GM19452 (cell line): ENCODE results near the gene PLSCR3.

ENCODE experiments used
- ATAC-seq: cut with Tn5 transposase; IDR thresholded peaks from one replicate; pipeline ENCODE4 v1.9.1; 2021; ENCODE audit not compliant: unreplicated experiment

PLSCR3 gene

GRCh38 chr17:7426896-7427489, 32.7 kb upstream of the PLSCR3 start:
- ATAC-seq: no peak

- no peak for ATAC-seq
Measured at GRCh38 chr17:7426203-7426863, 32.0 kb upstream of the PLSCR3 start.

DNA sequence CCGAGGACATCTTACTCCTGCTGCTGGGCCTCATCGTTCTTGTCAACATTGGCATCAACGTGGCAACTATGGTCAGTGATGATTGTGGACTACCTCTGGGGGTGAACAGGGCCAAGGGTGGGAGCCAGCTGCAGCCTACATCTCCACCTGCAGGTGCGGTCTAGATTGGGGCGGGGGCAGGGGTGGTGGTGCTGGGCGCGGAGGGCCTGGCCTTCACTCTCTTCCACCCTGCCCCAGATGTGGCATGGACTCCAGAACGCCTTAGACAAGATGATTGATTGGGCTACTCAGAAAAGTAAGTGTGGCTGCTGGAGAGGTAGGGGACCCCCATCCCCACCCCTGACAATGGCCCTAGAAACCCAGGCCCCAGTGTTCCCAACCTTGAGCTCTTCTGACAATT, 31.4 kb upstream of the PLSCR3 start:
- no peak for ATAC-seq

- ATAC-seq: no peak
Measured at GRCh38 chr17:7425316-7425715, 31.0 kb upstream of the PLSCR3 start, which contains the start of gene SPEM2. Gene SPEM2 (plus strand): TSS chr17:7425616. CDS start chr17:7425689, 73 bp downstream.

- ATAC-seq: no peak
Measured at GRCh38 chr17:7423679-7424078, 29.4 kb upstream of the PLSCR3 start.

DNA sequence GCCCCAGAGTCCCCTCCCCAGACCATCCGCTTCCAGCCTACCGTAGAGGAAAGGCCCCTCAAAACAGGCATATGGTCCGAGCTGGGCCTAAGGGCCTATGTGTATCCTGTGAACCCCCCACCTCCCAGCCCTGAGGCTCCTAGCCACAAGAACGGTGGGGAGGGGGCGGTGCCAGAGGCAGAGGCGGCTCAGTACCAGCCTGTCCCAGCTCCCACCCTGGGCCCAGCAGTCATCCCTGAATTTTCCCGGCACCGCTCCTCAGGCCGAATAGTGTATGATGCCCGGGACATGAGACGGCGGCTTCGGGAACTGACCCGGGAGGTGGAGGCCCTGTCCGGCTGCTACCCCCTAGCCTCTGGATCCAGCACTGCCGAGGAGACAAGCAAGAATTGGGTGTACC, 26.9 kb upstream of the PLSCR3 start:
- ATAC-seq: no peak

GRCh38 chr17:7419819-7420610, 25.7 kb upstream of the PLSCR3 start, which contains the start of gene SPEM1:
Gene SPEM1 (plus strand): TSS chr17:7420324. CDS start chr17:7420385, 61 bp downstream.
- ATAC-seq: no peak

- ATAC-seq: no peak
Measured at GRCh38 chr17:7418472-7419152, 24.3 kb upstream of the PLSCR3 start.

GRCh38 chr17:7417056-7417655, 22.8 kb upstream of the PLSCR3 start:
- ATAC-seq: no peak

GRCh38 chr17:7416323-7416722, 22.0 kb upstream of the PLSCR3 start:
- no peak for ATAC-seq

- no peak for ATAC-seq
Measured at GRCh38 chr17:7415784-7416183, 21.5 kb upstream of the PLSCR3 start.

- no peak for ATAC-seq
Measured at GRCh38 chr17:7414837-7415236, 20.5 kb upstream of the PLSCR3 start.

DNA sequence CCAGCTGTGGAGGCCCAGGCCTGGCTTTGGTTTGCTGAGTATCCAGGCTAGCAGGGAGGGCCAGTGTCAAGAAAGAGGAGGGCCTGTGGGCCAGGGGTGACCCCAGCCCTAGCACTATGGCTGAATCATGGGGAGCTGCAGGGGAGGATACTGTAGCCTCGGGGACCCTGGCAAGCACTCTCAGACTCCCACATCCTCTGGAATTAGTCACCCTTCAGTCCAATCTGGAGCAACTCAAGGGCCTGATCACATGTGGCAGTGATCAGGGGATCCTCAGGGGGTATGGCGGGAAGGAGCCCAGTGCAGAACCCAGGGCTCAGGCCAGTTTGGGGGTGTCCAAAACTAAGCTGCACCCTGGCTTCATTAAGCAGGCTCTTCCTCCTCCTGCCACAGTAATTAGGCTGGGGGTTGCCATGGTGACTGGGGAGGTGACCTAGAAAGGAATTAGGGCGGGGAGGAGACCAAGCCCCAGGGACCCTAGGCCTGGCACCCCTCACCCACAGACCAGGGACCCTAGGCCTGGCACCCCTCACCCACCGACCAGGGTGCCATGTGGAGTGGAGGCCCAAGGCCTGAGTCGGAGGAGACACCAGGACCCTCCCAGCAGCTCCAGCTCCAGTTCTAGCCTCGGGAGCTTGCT, 19.1 kb upstream of the PLSCR3 start:
- ATAC-seq: no peak

DNA sequence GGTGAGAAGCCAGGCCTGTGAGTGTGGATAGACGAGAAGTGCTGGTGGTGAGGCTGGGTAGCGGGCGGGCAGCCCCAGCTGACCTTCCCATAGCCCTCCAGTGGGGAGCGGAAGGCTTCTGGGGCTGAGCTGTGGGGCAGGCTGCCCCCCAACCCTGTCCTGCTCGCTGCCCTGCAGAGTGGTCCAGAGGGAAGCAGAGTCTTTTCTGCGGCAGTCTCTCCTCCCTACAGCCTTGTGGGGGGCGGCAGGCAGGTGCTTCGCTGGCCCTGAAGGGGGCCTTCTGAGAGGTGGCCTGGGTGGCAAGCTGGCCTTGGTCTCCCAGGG, 17.1 kb upstream of the PLSCR3 start:
- ATAC-seq: no peak

- ATAC-seq: no peak
Measured at GRCh38 chr17:7410634-7411426, 16.5 kb upstream of the PLSCR3 start.

DNA sequence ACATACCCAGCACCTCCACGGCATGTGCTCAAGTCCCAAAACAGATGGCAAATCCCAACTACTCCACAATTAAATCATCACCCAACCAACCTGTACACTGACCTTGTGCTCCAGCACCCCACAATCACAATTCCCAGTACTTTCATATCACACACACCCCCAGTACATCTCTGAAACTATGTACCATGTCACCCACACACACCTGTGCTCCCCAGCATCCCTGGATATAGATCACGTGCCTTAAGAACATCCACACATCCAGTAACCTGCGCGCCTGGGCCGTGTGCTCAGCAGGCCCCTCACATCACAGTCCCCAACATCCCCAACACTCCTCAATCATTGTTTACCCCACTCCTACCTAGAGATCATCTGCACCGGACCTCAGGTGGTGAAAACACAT, 15.4 kb upstream of the PLSCR3 start:
- no peak for ATAC-seq

DNA sequence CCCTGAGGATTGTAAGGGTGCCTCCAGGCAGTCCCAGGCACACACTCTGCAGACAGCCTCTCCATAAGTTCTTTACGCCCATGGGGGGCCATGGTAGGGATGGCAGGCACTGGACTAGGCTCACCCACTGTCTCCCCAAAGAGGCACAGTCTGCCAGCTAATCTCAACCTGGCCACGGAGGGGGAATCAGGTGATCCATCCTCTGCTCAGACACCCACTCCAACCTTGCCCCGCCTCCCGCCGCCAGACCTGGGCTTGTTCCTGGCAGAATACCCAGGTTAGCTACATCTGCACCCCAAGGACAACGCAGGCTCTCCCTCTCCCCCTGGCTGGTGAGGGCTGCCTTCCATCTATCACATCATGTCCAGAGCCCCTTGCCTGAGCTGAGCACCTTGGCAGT, 14.5 kb upstream of the PLSCR3 start:
- ATAC-seq: no peak

GRCh38 chr17:7408252-7408727, 14.0 kb upstream of the PLSCR3 start:
- ATAC-seq: no peak

DNA sequence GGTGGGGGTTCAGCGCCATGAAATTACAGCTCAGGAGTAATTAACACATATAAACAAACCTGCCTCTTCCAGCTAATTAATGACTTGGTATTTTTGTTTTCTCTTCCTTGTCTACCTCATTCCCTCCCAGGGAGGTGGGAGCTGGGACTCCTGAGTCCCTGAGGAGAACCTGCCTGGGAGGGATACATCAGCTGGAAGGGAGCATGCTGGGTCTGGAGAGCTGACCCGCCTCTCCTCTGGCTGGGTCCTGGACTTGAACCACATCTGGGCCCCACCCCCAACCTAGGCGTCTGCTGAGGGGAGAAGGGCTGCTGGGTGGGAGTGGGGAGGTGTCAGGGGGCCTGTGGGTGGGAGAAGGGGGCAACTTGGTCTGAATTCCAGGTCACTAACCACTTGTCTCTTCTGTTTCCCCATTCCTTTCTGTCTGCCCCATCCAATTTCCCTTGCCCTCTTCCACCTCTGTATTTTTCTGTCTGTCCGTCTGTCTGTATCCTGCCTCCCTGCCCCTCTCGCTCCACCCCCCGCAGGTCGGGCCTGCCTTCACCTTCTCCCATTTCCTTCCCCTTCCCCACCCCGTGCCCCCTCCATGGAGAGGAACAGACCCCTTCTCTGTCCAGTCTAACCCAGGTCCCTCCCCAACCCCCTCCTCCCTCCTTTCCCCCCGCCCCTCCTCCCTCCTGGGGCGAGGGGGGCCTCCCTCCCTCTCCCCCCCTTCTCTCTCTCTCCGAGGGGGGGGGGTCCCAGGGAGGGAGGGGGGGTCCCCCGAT, 13.3 kb upstream of the PLSCR3 start, which contains the start of gene NLGN2:
TSS of gene NLGN2 (plus strand) at position 361 of the 767 bp plus-strand sequence. CDS start 411 bp downstream, outside the sequence.
- no peak for ATAC-seq
